HG02938 (cell line): Measurements from ENCODE around the gene SIAE.
A peak's percentile ranks its signal among the peaks of the same experiment; 100 is the strongest.
"Not testable (repeated sequence)": the region's sequence is repeated elsewhere in the genome, so short reads cannot be mapped to it uniquely, and the experiment has no call there.

Experiments
- ATAC-seq: cut with Tn5 transposase; IDR thresholded peaks from one replicate; pipeline ENCODE4 v1.9.1; 2021; ENCODE audit warnings: mild to moderate bottlenecking, moderate library complexity; ENCODE audit not compliant: unreplicated experiment

Gene SIAE

GRCh38 chr11:124625504-124626168, 47.9 kb downstream of the SIAE start:
- ATAC-seq, result no peak

GRCh38 chr11:124623861-124624525, 49.5 kb downstream of the SIAE start:
- ATAC-seq, result no peak

GRCh38 chr11:124622531-124623451, 50.7 kb downstream of the SIAE start, which contains the start of gene TBRG1:
TBRG1 (plus strand) TSS chr11:124622864; CDS start chr11:124623084, 220 bp downstream.
- peak; percentile 96 for ATAC-seq

- no peak for ATAC-seq
Measured at GRCh38 chr11:124618863-124619262, 54.7 kb downstream of the SIAE start.

GRCh38 chr11:124612567-124613246, 60.8 kb downstream of the SIAE start:
- no peak for ATAC-seq

GRCh38 chr11:124612045-124612444, 61.5 kb downstream of the SIAE start:
- ATAC-seq, result no peak

GRCh38 chr11:124611064-124611463, 62.5 kb downstream of the SIAE start, which contains the start of gene PANX3:
PANX3 (plus strand) TSS chr11:124611428; CDS start chr11:124611557, 129 bp downstream.
- no peak for ATAC-seq

GRCh38 chr11:124610295-124610694, 63.2 kb downstream of the SIAE start:
- ATAC-seq, result no peak

- ATAC-seq, result no peak
Measured at GRCh38 chr11:124608147-124608546, 65.4 kb downstream of the SIAE start.

- no peak for ATAC-seq
Measured at GRCh38 chr11:124605719-124606118, 67.8 kb downstream of the SIAE start.

- ATAC-seq, result not testable (repeated sequence)
Measured at GRCh38 chr11:124602723-124603122, 70.8 kb downstream of the SIAE start.

GRCh38 chr11:124602193-124602592, 71.3 kb downstream of the SIAE start:
- ATAC-seq, result no peak

- no peak for ATAC-seq
Measured at GRCh38 chr11:124600621-124601320, 72.8 kb downstream of the SIAE start.

- ATAC-seq, result no peak
Measured at GRCh38 chr11:124597626-124598025, 75.9 kb downstream of the SIAE start.

GRCh38 chr11:124595302-124595701, 78.2 kb downstream of the SIAE start:
- ATAC-seq, result no peak

- ATAC-seq, result no peak
Measured at GRCh38 chr11:124592627-124593026, 80.9 kb downstream of the SIAE start.

- ATAC-seq, result no peak
Measured at GRCh38 chr11:124591430-124591829, 82.1 kb downstream of the SIAE start.

- ATAC-seq, result peak; percentile 64
Measured at GRCh38 chr11:124586238-124586860, 87.2 kb downstream of the SIAE start.

- no peak for ATAC-seq
Measured at GRCh38 chr11:124584681-124585372, 88.7 kb downstream of the SIAE start.
